ENCODE results near the gene ZNF197. TPM values are rescaled to one million over a fixed set of nuclear protein-coding genes. Genes with fewer than 3 reads are reported as not detected.

ZNF197 gene
- total RNA-seq, 4 donors from 2014 or later, result 13.2 to 19.4 (median 15.8) TPM

Other genes with a start within 250 kb of the ZNF197 start
- 1 to 10 TPM; 4.8 to 7.0 (median 6.0) TPM for gene ZNF445, start 147.4 kb upstream of the ZNF197 start, total RNA-seq
- gene ZKSCAN7, start 69.8 kb upstream of the ZNF197 start, total RNA-seq, result 1 to 10 TPM in 1 of 4 donors, under 1 TPM in 3; 0.39 to 2.2 (median 0.62) TPM
- gene ZNF660, start 40.1 kb upstream of the ZNF197 start, total RNA-seq, result under 1 TPM; 0.13 to 0.45 (median 0.17) TPM
- gene ZNF35, start 23.7 kb downstream of the ZNF197 start, total RNA-seq, result 10 to 100 TPM in 1 of 4 donors, 1 to 10 TPM in 3; 4.1 to 19.0 (median 9.1) TPM
- 1 to 10 TPM; 2.8 to 7.4 (median 4.6) TPM for gene ZNF502, start 87.6 kb downstream of the ZNF197 start, total RNA-seq
- gene ZNF501, start 104.6 kb downstream of the ZNF197 start, total RNA-seq, result 1 to 10 TPM; 1.1 to 5.8 (median 3.6) TPM
- gene KIAA1143, start 136.6 kb downstream of the ZNF197 start, total RNA-seq, result 10 to 100 TPM; 20.1 to 22.3 (median 20.8) TPM
- gene KIF15, start 136.8 kb downstream of the ZNF197 start, total RNA-seq, result 1 to 10 TPM in 3 of 4 donors, under 1 TPM in 1; 0.79 to 3.5 (median 2.4) TPM
- gene TMEM42, start 236.9 kb downstream of the ZNF197 start, total RNA-seq, result 10 to 100 TPM; 10.1 to 18.3 (median 13.8) TPM
- gene TGM4, start 249.6 kb downstream of the ZNF197 start, total RNA-seq, result 1 to 10 TPM in 2 of 4 donors, under 1 TPM in 1, not detected in 1; 0.26 to 1.4 (median 1.3) TPM

All from lower leg skin (tissue), 4 donors.